Measurements from ENCODE around the gene CRISPLD2.

The CRISPLD2 gene
- 0.85 to 21.0 (median 2.0) reads per million in 17 experiments for total RNA-seq

DNA sequence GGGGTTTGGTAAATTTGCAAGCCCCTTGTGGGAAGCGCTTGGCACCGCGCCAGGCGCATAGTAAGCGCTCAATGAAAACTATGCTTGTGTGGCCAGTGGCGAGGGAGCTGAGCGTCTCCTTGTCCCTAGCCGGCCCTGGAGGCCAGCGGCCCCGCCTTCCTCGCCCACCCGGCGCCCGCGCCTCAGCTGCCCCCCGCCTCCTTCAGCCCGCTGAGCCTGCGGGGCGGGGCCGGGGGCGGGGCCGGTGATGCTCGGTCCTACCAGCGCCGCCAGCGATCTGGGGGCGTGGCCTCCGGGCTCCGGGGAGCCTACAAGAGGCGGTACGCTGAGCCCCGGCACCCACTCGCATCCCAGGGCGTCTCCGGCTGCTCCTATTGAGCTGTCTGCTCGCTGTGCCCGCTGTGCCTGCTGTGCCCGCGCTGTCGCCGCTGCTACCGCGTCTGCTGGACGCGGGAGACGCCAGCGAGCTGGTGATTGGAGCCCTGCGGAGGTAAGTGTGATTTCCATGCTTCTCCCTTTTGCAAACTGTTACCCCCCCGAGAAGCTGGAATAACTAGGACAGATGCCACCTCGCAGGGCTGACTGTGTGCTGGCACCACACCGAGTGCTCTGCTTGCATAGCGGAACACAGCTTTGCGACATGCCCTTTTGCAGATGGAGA lies at the start of gene CRISPLD2:
Gene CRISPLD2, plus strand, starts transcription at position 342 of the 661 bp plus-strand sequence. CDS start 18,511 bp downstream, outside the sequence.
- peak; percentile 93 to 97 (median 95) for DNase-seq

GRCh38 chr16:84773312-84773711 lies 46.5 kb upstream of the CRISPLD2 start:
- DNase-seq, result no peak

DNA sequence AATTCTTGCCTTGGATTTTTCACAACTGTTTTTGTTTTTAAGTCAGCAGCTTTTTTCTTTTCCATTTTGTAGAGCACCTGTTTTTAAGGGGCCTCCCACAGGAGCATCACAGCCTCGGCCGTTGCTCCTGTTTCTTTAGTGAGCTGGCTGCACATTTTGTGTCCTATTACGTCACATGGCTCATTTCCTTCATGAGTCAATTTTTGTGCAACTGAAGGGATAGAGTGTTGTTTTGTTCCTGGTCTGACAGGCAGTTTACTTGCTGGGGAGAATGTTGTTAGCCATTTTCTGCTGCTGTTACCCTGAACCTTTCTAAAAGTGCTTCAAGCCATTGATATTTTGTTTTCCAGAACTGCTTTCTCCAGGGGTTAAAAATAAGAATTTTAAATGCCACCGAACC lies 45.0 kb upstream of the CRISPLD2 start:
- peak; percentile 44 to 82 (median 66) for DNase-seq

DNA sequence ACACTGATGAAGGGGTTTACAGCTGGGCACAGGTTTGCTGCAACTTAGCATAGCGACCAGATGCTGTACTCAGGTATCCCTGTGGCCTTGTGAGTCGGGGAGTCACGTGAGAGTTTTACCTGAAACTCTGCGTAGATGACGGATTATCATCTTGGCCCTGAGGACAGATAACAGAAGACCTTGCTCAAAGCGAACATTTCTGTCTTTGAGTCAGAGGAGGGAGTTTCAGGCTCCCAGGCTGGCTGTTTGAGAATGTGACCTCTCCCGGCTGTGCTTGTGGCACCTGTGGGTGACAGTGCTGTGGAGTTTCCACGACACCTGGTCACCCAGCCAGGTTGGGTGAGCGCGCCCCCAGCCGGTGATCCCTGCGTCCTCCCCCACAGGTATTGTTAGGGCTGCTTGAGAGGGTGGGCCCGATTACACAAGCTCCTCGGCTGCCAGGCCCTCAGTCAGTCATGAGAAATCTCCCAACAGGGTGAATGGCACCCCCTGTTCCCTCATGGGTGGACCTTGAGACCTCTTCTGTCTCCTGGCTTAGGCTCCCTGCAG lies 44.4 kb upstream of the CRISPLD2 start:
- no peak for DNase-seq

DNA sequence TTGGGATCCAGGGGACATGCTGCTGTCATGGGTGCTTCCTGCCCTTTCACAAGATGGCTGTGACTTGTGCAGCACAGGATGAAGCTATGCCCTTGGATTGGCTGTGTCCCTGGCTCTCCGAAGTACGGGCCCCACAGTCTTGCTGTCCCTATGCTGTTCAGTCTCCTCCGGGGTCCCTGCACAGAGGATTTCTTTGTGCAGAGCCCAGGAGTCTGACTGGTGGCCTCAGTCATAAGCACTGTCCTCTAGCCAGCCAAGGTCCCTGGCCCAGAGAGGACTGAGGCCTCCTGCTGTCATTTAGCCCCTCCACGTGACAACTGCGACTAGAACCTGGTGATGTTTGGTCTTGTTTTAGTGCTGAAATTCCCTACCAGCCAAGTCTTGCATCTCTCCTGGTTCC lies 42.4 kb upstream of the CRISPLD2 start:
- DNase-seq, result no peak

GRCh38 chr16:84778720-84779119 lies 41.1 kb upstream of the CRISPLD2 start:
- no peak for DNase-seq

- no peak for DNase-seq
Measured at GRCh38 chr16:84780063-84780462, 39.7 kb upstream of the CRISPLD2 start.

DNA sequence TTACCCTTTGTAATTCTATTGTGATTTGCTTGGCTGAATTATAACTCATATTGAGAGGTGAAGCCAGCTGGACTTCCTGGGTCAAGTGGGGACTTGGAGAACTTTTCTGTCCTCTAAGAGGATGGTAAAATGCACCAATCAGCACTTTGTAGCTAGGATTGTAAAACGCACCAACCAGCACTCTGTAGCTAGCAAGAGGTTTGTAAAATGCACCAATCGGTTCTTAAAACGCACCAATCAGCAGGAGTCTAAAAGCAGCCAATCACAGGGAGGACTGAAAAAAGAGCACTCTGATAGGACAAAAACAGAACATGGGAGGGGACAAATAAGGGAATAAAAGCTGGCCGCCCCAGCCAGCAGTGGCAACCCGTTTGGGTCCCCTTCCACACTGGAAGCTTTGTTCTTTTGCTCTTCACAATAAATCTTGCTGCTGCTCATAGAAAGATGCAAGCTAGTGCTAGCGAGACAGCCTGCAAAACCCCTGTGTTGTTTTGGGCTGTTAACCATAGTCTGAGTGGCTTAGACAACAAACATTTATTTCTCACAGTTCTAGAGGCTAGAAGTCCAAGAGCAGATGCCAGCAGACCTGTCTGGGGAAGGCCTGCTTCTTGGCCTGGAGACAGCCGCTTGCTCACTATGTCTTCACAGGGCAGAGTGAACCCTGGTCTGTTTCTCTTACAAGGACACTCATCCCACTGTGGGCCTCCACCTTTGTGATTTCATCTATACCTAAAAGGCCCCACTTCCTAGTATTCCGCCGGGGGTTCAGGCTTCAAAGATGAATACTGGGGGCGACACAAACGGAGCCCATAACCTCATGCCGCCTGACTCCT lies 39.0 kb upstream of the CRISPLD2 start:
- DNase-seq, result no peak

DNA sequence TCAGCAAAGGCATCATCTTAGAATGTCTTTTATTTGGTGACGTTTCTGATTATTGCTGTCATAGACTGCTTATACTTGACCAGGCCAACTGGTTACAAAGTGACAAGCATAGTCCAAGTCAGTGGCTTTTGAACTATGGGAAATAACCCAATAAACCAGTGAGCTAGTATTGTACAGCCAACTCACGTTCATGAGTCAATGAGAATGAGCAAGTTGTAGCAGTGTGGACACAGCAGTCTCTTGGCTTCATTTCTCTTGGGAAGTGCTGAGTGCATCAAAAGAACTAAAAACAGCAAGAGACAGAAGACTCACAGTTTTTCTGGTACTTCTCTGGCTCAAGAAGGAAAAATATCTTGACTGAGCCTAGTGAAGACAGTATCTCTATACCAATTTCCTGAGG lies 36.9 kb upstream of the CRISPLD2 start:
- no peak for DNase-seq

DNA sequence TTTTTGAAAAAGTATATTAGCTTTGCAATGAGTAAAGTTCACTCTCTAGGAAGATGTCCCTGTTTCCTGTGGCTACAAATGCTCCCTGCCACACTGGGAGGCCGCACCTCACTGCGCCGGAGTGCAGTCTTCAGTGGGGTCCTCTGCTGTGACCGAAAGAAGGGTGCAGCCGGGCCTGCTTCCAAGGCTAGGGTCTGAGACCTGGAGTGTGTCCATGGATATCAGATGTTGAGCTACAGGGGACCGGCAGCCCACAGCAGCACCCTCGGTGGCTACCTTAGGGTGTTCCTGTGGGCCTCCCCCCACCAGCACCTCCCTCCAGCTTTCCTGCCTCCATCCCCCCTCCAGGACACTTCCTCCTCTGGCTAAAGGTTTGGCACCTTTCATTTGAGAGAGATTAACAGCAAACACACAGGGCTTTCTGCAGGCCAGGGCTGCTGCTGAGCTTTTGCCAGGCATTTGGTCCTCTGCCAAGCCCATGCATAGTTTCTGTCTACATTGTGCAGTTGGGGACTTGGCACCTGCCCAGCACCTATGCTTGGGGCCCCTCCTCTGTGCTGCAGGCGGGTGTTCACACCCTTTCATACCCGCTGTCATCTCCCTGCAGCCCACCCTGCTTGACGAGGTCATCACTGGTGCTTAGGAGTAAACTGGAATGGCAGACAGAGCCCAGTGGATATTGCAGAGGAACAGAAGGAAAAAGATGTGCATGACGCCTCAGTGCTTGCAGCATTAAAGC lies 33.8 kb upstream of the CRISPLD2 start:
- DNase-seq, result no peak

- DNase-seq, result no peak
Measured at GRCh38 chr16:84786605-84787262, 33.1 kb upstream of the CRISPLD2 start.

DNA sequence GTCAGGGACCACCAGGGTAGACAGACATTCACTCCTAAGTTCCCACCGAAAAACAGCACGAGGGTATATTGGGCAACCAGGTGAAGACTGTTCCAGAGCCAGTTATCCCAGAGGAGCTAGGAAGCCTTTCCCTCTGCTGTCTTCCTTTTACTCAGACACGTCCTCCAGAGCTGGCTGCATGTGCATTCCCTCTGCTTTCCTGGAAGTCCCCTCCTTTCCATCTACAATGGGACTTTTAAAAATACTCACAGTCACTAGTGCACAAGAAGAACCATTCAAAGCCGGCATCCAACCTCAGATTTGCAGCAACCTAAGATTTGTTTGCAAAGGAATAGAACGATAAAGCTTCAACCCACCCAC lies 32.5 kb upstream of the CRISPLD2 start:
- no peak for DNase-seq

DNA sequence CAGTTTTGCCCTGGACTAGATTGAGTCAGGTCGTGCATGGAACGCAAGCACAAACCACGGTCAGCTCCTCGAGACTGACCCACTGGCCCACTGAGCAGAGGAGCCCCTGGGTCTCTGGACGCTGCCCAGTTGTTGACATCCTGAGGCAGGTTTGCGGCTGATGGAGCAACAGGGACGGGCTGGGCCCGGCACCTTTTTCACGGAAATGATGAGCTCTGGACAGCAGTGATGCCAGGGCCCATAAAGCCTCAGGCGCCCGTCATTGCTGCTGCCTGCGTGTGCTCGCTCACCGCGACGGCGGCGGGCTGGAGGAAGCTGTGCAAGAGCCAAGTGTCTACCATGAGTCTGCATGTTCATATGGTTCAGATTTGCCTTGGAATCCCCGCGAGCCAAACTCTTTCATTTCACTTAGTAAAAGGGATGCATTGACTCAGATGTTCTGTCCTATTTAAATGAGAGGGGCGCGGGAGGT lies 30.8 kb upstream of the CRISPLD2 start:
- no peak for DNase-seq

DNA sequence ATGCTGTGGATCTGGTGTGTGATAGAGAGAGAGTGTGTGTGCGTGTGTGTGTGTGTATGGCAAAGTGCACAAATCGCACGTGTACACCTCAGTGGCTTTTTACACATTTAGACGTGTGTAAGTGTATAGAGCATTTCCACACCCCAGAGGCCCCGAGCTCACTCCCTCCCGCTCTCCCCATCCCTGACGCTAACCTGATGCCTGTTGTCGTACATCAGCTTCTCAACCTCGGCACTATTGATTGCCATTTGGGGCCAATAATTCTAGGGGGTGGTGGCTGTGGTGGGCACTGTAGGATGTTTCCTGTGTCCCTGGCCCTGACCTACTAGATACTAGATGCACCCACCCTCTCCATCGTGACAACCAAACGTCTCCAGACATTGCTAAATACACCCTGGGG lies 30.4 kb upstream of the CRISPLD2 start:
- no peak for DNase-seq

DNA sequence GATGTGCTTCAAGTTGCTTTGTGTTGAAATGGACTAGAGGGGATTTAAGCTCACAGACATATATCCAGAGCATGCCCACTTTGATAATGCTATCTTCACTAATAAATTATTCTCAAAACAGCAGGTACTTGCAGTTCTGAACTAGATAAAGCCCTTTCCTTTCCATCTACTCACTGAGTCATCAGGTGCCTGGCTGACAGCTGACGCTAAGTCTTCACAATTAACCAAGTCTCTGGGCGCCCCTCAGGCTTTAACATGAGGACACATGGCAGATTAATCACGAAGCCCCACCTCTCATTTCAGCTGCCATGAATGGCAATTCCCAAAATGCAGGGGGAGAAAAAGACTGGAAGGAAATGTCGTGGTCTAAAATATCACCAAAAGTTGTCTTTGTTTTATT lies 29.5 kb upstream of the CRISPLD2 start:
- DNase-seq, result no peak

DNA sequence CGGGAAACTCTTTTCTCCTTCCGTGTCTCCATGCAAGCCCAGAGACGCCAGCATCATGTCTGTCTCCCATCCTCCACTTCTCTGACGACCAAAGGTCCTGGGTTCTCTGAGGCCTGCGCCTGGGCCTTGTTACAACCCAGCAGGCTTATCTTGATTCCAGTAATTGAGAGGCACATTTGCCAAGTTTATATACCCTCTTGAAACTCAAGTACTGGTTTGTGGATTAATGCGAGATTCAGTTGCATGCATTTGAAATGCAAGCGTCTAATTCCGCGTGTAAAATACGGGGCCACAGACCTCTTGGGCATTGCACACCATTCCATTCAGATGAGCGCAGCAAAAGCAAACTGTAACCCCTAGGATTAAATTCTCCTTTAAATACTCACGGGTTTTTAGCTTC lies 28.7 kb upstream of the CRISPLD2 start:
- DNase-seq, result no peak

DNA sequence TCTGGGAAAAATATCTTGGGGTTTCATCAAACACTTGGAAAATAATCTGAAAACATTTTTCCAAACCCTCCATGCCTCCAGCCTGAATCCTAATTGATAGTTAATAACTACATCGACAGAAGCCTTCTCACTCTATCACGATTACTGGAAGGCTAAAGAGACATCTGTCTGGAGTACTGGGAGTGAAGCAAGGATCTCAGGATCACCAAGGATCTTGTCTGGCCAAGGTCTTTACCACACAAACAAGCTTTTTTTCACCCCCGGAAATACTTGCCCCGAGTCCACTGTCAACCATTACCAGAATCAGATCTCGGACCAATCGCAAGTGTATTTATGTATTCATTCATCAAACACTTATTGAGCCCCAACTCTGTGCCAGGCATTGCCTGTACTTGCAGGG lies 28.3 kb upstream of the CRISPLD2 start:
- no peak for DNase-seq

DNA sequence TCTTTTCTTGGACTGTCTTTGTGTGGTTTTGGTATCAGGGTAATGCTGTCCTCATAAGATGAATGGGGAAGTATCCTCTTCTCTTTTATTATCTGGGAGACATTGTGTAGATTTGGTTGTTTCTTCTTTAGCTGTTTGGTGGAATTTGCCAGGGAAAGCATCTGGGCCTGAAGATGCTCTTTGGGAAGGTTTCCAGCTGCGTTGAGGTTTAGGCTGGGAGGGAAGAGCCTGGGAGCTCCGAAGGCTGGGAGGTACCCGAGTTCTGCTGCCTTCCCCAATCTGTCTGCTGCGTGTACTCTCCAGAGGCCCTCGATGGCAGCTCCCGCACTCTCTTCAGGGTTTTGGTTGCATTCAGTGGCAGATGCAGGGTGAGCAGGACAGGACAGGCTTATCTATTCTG lies 25.6 kb upstream of the CRISPLD2 start:
- DNase-seq, result peak in 2 of 4 experiments; percentile 35 to 53

DNA sequence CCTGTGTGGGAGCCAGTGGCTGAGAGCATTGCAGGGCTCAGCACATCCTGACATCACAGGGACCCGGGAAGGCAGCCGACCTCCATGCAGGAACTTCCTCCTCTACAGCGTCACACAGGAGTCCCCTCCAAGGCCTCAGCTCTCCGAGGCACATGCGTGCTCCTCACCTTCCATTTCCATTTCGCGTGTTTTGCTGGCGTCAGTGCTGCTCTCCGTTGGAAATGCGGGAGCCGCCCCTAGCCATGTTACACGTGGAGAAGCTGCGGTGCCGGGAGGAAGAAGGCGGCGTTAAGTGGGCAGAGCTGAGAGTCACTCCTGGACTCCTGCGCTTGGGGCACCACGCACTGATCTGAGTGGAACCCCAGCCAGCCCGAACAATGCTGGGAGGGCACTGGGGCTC lies 25.2 kb upstream of the CRISPLD2 start:
- peak in 1 of 4 experiments; percentile 33 for DNase-seq

GRCh38 chr16:84795329-84796053 lies 24.3 kb upstream of the CRISPLD2 start:
- DNase-seq, result peak; percentile 24 to 67 (median 48)

DNA sequence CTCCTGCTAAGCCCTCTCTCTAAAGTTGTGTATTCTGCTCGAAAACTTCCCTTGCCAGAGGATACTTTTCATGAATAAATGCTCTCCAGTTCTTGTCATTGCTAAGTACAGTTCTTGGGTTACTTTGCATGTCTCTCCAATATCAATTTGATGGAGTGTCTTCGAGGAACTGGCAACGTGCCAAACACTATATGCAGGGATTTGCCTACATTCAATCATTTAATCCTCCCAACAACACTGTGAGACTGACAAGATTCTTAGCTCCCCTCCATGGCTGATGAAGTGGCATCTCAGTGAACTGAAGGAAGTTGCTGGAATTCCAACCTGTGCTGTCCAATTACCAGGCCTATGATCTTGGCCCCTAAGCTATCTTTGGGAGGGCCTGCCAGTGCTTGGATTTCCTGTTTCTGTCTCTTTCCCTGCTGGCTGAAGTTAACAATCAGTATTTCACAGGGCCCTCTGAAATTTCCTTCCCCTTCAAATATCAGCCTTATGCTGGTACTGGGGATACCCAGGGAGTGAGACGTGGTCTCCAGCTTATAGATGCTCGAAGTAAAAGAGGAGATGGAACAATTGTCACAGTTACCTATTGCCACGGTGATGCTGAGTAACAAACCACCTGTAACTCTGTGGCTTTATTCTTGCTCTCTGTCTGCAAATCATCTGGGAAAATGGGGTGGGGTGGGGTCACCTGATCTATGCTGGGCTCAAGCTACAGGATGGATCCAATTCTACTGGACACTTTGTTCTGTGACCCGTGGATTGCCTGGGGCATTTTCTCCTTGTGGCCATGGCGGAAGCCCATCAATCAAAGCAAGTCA lies 19.4 kb upstream of the CRISPLD2 start:
- no peak for DNase-seq

Measured in suppressor macrophage (primary cell).